Measurements from ENCODE around the gene RANBP3.

GRCh38 chr19:5914946-5915781, 62.8 kb downstream of the RANBP3 start:
- TF ChIP-seq EZH2 (IDR thresholded peaks at IDR 0.05; ENCODE audit: borderline replicate concordance, low read length) (no peak), CTCF (IDR thresholded peaks at IDR 0.05; ENCODE audit: low read length) (no peak)
